B cell (primary cell): ENCODE data around the gene CHST13. TPM values are rescaled to one million over a fixed set of nuclear protein-coding genes. Genes with fewer than 3 reads are reported as not detected.

ENCODE experiments used
- ATAC-seq: fragments of 200-7000 bp; cut with Tn5 transposase; one replicate; pipeline ENCODE4 v1.10.0; 2021; ENCODE audit warnings: low read depth, mild to moderate bottlenecking, moderate number of reproducible peaks, moderate library complexity
- CTCF ChIA-PET: fragments of 350-600 bp; sonication (Branson Sonifier 250); formaldehyde crosslinking; loops from one replicate; lab custom pipeline; 2021; ENCODE audit warnings: antibody characterized with exemption, inconsistent platforms; lab: Charles Lee
- POLR2A ChIA-PET: fragments of 350-600 bp; sonication (Branson Sonifier 250); formaldehyde crosslinking; loops from one replicate; lab custom pipeline; 2021; ENCODE audit warnings: antibody characterized with exemption; lab: Charles Lee
- DNase-seq: peaks from one replicate; pipeline ENCODE4 v3.0.0; 2013
- H2AFZ ChIP-seq: 2 replicates; pipeline ENCODE4 v1.6.1; 2012; ENCODE audit warnings: mild to moderate bottlenecking, low read depth, low read length; ENCODE audit not compliant: insufficient read depth, poor library complexity, severe bottlenecking
- H3K27ac ChIP-seq, 2 donors: 1 replicate in 1 of 2; 2 replicates in 1 of 2; pipeline ENCODE4 v1.5.1; 2012 to 2013; ENCODE audit warnings: low read length in 2 of 2, mild to moderate bottlenecking in 2 of 2, moderate library complexity in 1 of 2
- H3K27me3 ChIP-seq, 4 experiments: fragments of 200-600 bp in 1 of 4; sonication (generic) in 1 of 4; replicated peaks in 1 of 4; 1 replicate in 2 of 4; 2 replicates in 2 of 4; pipeline versions ENCODE4 v1.6.1 to v1.7.0; 2013 to 2016; ENCODE audit warnings: low read length in 3 of 4, mild to moderate bottlenecking in 2 of 4, mixed read lengths in 1 of 4, moderate library complexity in 1 of 4; ENCODE audit not compliant: insufficient read depth in 4 of 4, control insufficient read depth in 3 of 4; ENCODE audit errors: control extremely low read depth in 1 of 4
- H3K36me3 ChIP-seq, 2 experiments: replicated peaks in 1 of 2; 1 replicate in 1 of 2; 2 replicates in 1 of 2; pipeline versions ENCODE4 v1.6.1 to v1.7.1; 2013; ENCODE audit warnings: low read length in 1 of 2; ENCODE audit not compliant: insufficient read depth in 2 of 2, control insufficient read depth in 1 of 2; ENCODE audit errors: control extremely low read depth in 1 of 2, extremely low read depth in 1 of 2
- H3K4me1 ChIP-seq, 2 donors: fragments of 200-600 bp in 1 of 2; sonication (generic) in 1 of 2; 1 replicate in 1 of 2; 2 replicates in 1 of 2; pipeline versions ENCODE4 v1.5.1 to v1.6.1; 2013 to 2017; ENCODE audit warnings: low read length in 2 of 2; ENCODE audit not compliant: control insufficient read depth in 2 of 2, insufficient read depth in 2 of 2
- H3K4me2 ChIP-seq: replicated peaks from 2 replicates; pipeline ENCODE3; 2012; ENCODE audit warnings: mild to moderate bottlenecking, low read depth, low read length; ENCODE audit not compliant: poor library complexity, severe bottlenecking
- H3K4me3 ChIP-seq, 5 experiments: fragments of 200-600 bp in 1 of 5; sonication (generic) in 1 of 5; 1 replicate in 3 of 5; 2 replicates in 2 of 5; pipeline versions ENCODE4 v1.5.1 to v1.7.0; 2011 to 2016; ENCODE audit warnings: low read length in 4 of 5, mild to moderate bottlenecking in 4 of 5, low read depth in 2 of 5, control low read depth in 1 of 5, moderate library complexity in 1 of 5; ENCODE audit not compliant: insufficient read depth in 1 of 5; ENCODE audit errors: control extremely low read depth in 1 of 5, extremely low read depth in 1 of 5
- H3K79me2 ChIP-seq: fragments of 200-600 bp; sonication (generic); one replicate; pipeline ENCODE4 v1.6.0; 2016; ENCODE audit warnings: low read length; ENCODE audit not compliant: control insufficient read depth, insufficient read depth
- H3K9ac ChIP-seq: fragments of 200-600 bp; sonication (generic); 2 replicates; pipeline ENCODE4 v1.6.1; 2017; ENCODE audit warnings: mild to moderate bottlenecking, low read length, moderate library complexity
- H3K9me3 ChIP-seq, 3 donors: one replicate each; pipeline versions ENCODE4 v1.6.1 to v1.7.1; 2013; ENCODE audit warnings: low read length in 2 of 3; ENCODE audit not compliant: control insufficient read depth in 2 of 3, insufficient read depth in 1 of 3; ENCODE audit errors: control extremely low read depth in 1 of 3
- H4K20me1 ChIP-seq: 2 replicates; pipeline ENCODE4 v1.6.0; 2012; ENCODE audit warnings: mild to moderate bottlenecking, low read length; ENCODE audit not compliant: insufficient read depth, control insufficient read depth, poor library complexity, severe bottlenecking
- H3K27ac Mint-ChIP-seq: one replicate; pipeline ENCODE4 v1.8.0; 2021; ENCODE audit warnings: mixed read lengths
- H3K27me3 Mint-ChIP-seq: one replicate; pipeline ENCODE4 v1.8.0; 2021; ENCODE audit warnings: mixed read lengths
- H3K4me1 Mint-ChIP-seq: one replicate; pipeline ENCODE4 v1.8.0; 2021; ENCODE audit warnings: mixed read lengths
- H3K4me3 Mint-ChIP-seq: one replicate; pipeline ENCODE4 v1.8.0; 2021; ENCODE audit warnings: mixed read lengths
- H3K9me3 Mint-ChIP-seq: one replicate; pipeline ENCODE4 v1.8.0; 2022; ENCODE audit warnings: mixed read lengths; ENCODE audit not compliant: insufficient read depth
- EZH2 ChIP-seq: IDR thresholded peaks from 2 replicates; pipeline ENCODE4 v1.6.1; 2012; ENCODE audit warnings: borderline replicate concordance, low read depth, mild to moderate bottlenecking, moderate library complexity, low read length; ENCODE audit not compliant: insufficient read depth, poor library complexity, severe bottlenecking
- WGBS: methylation state at CpG from one replicate; pipeline ENCODE4 v1.1.5; 2013; ENCODE audit warnings: missing lambda C conversion rate; ENCODE audit not compliant: insufficient coverage; 5-methylcytosine and 5-hydroxymethylcytosine counted together
- intact Hi-C: fragments of 100-400 bp; cut with micrococcal nuclease; formaldehyde crosslinking; loops from one replicate; pipeline ENCODE4 v1.10.0; 2022
- polyA plus RNA-seq: library from polyadenylated mRNA; depleted of rRNA; stranded (reverse); fragments of >200 nt; gene quantifications from 2 replicates; pipeline ENCODE4 v1.2.3, GENCODE V29; 2012
- total RNA-seq, 2 donors: library from RNA; stranded (reverse); fragments of 120-200 nt in 1 of 2; gene quantifications; 1 replicate in 1 of 2; 2 replicates in 1 of 2; pipeline versions ENCODE4 v1.2.3 to v1.2.4, GENCODE V29; 2013 to 2022
- TF ChIP-seq, protein P1 (sequence below): fragments of 200-600 bp; IDR thresholded peaks from one replicate; pipeline ENCODE4 v1.8.0; 2022; ENCODE audit warnings: antibody characterized with exemption, mild to moderate bottlenecking

The CHST13 gene
- total and polyA plus RNA-seq, 2 donors (not counting 1 experiment from before 2014, with no cell fraction given): 0.07 TPM; not detected in 1

- no peaks in the 10 kb centered on the region for H3K36me3 ChIP-seq
- no peak overlapping the region for H3K4me2 ChIP-seq
- intact Hi-C loops: no loop called here
- no peak for DNase-seq
- no peak overlapping the region for H3K9ac ChIP-seq
- Mint-ChIP-seq H3K27ac (no peak overlapping the region), H3K9me3 (no peaks in the 10 kb centered on the region), H3K4me3 (no peak overlapping the region), H3K4me1 (no peaks in the 10 kb centered on the region), H3K27me3 (peaks cover 35% of the 10 kb centered on the region)
- no peak overlapping the region for H3K4me3 ChIP-seq
- no peaks in the 10 kb centered on the region for H4K20me1 ChIP-seq
- ATAC-seq: no peak
- ChIA-PET POLR2A (no interaction called here), CTCF (no interaction called here)
- TF ChIP-seq, protein P1, sequence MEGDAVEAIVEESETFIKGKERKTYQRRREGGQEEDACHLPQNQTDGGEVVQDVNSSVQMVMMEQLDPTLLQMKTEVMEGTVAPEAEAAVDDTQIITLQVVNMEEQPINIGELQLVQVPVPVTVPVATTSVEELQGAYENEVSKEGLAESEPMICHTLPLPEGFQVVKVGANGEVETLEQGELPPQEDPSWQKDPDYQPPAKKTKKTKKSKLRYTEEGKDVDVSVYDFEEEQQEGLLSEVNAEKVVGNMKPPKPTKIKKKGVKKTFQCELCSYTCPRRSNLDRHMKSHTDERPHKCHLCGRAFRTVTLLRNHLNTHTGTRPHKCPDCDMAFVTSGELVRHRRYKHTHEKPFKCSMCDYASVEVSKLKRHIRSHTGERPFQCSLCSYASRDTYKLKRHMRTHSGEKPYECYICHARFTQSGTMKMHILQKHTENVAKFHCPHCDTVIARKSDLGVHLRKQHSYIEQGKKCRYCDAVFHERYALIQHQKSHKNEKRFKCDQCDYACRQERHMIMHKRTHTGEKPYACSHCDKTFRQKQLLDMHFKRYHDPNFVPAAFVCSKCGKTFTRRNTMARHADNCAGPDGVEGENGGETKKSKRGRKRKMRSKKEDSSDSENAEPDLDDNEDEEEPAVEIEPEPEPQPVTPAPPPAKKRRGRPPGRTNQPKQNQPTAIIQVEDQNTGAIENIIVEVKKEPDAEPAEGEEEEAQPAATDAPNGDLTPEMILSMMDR: no peak
- no peak for TF ChIP-seq EZH2
- peaks cover 0 to 32% (median 8%) of the 10 kb centered on the region in 4 experiments for H3K27me3 ChIP-seq
- no peak overlapping the region for H2AFZ ChIP-seq
- WGBS: 91% methylated on average over 6 of the region's 8 CpGs
- H3K27ac ChIP-seq: no peak overlapping the region
- H3K9me3 ChIP-seq: peaks cover 0 to 4% (median 0%) of the 10 kb centered on the region in 3 donors
- H3K4me1 ChIP-seq: peaks cover 0 to 14% of the 10 kb centered on the region in 2 donors
- no peaks in the 10 kb centered on the region for H3K79me2 ChIP-seq
Measured at GRCh38 chr3:126525853-126526667, 2.1 kb downstream of the CHST13 start.

DNA sequence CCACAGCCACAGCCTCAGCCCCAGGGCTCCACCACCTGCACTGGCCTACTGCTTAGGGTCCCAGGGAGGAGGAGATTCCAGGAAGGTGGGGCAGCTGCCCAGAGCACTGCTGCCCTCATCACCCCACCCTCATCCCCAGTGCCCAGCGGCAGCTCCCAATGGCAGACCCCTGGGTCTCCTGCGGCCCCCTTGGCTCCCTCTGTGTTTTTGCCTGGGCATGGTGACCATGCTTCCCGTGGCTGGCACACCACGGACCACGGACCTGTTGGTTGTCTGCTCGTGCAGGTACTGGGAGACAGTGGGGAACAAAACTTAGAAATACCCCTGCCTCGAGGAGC lies 2.7 kb downstream of the CHST13 start:
- CTCF ChIA-PET: no interaction called here
- TF ChIP-seq, protein P1: no peak
- no peak for TF ChIP-seq EZH2

More for the DNA sequence above, 2.7 kb downstream of the CHST13 start:
- Histone ChIP-seq H3K27ac (no peak overlapping the region), H3K9ac (no peak overlapping the region), H3K9me3 (peaks cover 0 to 4% (median 0%) of the 10 kb centered on the region in 3 donors), H3K36me3 (no peaks in the 10 kb centered on the region), H3K4me2 (no peak overlapping the region), H3K4me1 (peaks cover 0 to 14% of the 10 kb centered on the region in 2 donors), H3K27me3 (peaks cover 0 to 32% (median 8%) of the 10 kb centered on the region in 4 experiments), H4K20me1 (no peaks in the 10 kb centered on the region), H3K79me2 (no peaks in the 10 kb centered on the region), H2AFZ (no peak overlapping the region), H3K4me3 (no peak overlapping the region)
- 79% methylated on average over 7 of the region's 7 CpGs for WGBS
- Mint-ChIP-seq H3K4me3 (no peak overlapping the region), H3K27me3 (peaks cover 35% of the 10 kb centered on the region), H3K9me3 (no peaks in the 10 kb centered on the region), H3K27ac (no peak overlapping the region), H3K4me1 (no peaks in the 10 kb centered on the region)
- POLR2A ChIA-PET: no interaction called here
- intact Hi-C loops: no loop called here
- DNase-seq (no peak), ATAC-seq (no peak)
